WERI-Rb-1 (cell line): ENCODE data around the gene CALHM6.

Experiments
- DNase-seq: peaks from one replicate; pipeline ENCODE4 v3.0.0-alpha.2; 2020
- H3K27ac ChIP-seq: fragments of 250-450 bp; sonication (Bioruptor Pico); 2 replicates; pipeline ENCODE4 v1.5.1; 2020; ENCODE audit warnings: mild to moderate bottlenecking, moderate library complexity
- H3K27me3 ChIP-seq: fragments of 250-450 bp; sonication (Bioruptor Pico); 2 replicates; pipeline ENCODE4 v1.5.1; 2021; ENCODE audit warnings: mild to moderate bottlenecking, low read depth, moderate library complexity; ENCODE audit not compliant: insufficient read depth, severe bottlenecking
- H3K36me3 ChIP-seq: fragments of 250-450 bp; sonication (Bioruptor Pico); 2 replicates; pipeline ENCODE4 v1.5.1; 2020; ENCODE audit warnings: mild to moderate bottlenecking, moderate library complexity
- H3K4me3 ChIP-seq: 2 replicates; pipeline ENCODE4 v1.5.1; 2011; ENCODE audit warnings: low read depth, mild to moderate bottlenecking, control low read depth, low read length
- H3K9me3 ChIP-seq: fragments of 250-450 bp; sonication (Bioruptor Pico); 2 replicates; pipeline ENCODE4 v1.5.1; 2021; ENCODE audit warnings: mild to moderate bottlenecking, moderate library complexity; ENCODE audit not compliant: severe bottlenecking
- CTCF ChIP-seq: IDR thresholded peaks from 2 replicates; pipeline ENCODE4 v1.5.1; 2011; ENCODE audit warnings: low read depth, mild to moderate bottlenecking, control low read depth, inconsistent platforms, low read length

Gene CALHM6

GRCh38 chr6:116461331-116461931 is at the start of gene CALHM6:
CALHM6 (plus strand) TSS chr6:116461375; CDS start chr6:116461930, 555 bp downstream.
- Histone ChIP-seq H3K36me3 (no peaks in the 10 kb centered on the region), H3K9me3 (no peaks in the 10 kb centered on the region), H3K27ac (no peak within 1 kb of the TSS), H3K4me3 (peak within 1 kb of the TSS; percentile 34), H3K27me3 (no peaks in the 10 kb centered on the region)
- no peak for DNase-seq
- no peak for TF ChIP-seq CTCF

GRCh38 chr6:116412270-116412669 is 48.9 kb upstream of the CALHM6 start:
- TF ChIP-seq CTCF: no peak
- Histone ChIP-seq H3K27me3 (no peaks in the 10 kb centered on the region), H3K27ac (no peak overlapping the region), H3K9me3 (no peaks in the 10 kb centered on the region), H3K4me3 (no peak overlapping the region), H3K36me3 (no peaks in the 10 kb centered on the region)
- DNase-seq: no peak

- Histone ChIP-seq H3K36me3 (no peaks in the 10 kb centered on the region), H3K4me3 (no peak overlapping the region), H3K27ac (no peak overlapping the region), H3K9me3 (no peaks in the 10 kb centered on the region), H3K27me3 (no peaks in the 10 kb centered on the region)
- DNase-seq: no peak
- no peak for TF ChIP-seq CTCF
These were observed 47.8 kb upstream of the CALHM6 start for GRCh38 chr6:116413357-116413756.

- H3K4me3 ChIP-seq: no peak overlapping the region
- no peaks in the 10 kb centered on the region for H3K9me3 ChIP-seq
- H3K27ac ChIP-seq: no peak overlapping the region
- TF ChIP-seq CTCF: no peak
- no peaks in the 10 kb centered on the region for H3K36me3 ChIP-seq
- no peak for DNase-seq
- no peaks in the 10 kb centered on the region for H3K27me3 ChIP-seq
These were observed 43.5 kb upstream of the CALHM6 start for GRCh38 chr6:116417661-116418060.

GRCh38 chr6:116419069-116419786 is 41.9 kb upstream of the CALHM6 start:
- no peak for DNase-seq
- H3K27ac ChIP-seq: no peak overlapping the region

More at GRCh38 chr6:116419069-116419786, 41.9 kb upstream of the CALHM6 start:
- no peaks in the 10 kb centered on the region for H3K9me3 ChIP-seq
- TF ChIP-seq CTCF: no peak
- H3K27me3 ChIP-seq: no peaks in the 10 kb centered on the region
- H3K36me3 ChIP-seq: no peaks in the 10 kb centered on the region
- H3K4me3 ChIP-seq: no peak overlapping the region
